Common myeloid progenitor, CD34-positive (primary cell): ENCODE results near the gene SPAG16.

Source experiments
- CTCF ChIA-PET: fragments of 350-600 bp; sonication (Branson Sonifier 250); formaldehyde crosslinking; loops from one replicate; lab custom pipeline; 2021; ENCODE audit warnings: antibody characterized with exemption; lab: Charles Lee
- POLR2A ChIA-PET: fragments of 350-600 bp; sonication (Branson Sonifier 250); formaldehyde crosslinking; loops from one replicate; lab custom pipeline; 2021; ENCODE audit warnings: antibody characterized with exemption; lab: Charles Lee
- DNase-seq, 3 donors: peaks; one replicate each; pipeline versions ENCODE4 v3.0.0 to v3.0.0-alpha.2; 2013
- H3K27ac ChIP-seq, 2 experiments: 1 replicate in 1 of 2; 2 replicates in 1 of 2; pipeline ENCODE4 v1.7.0; 2013; ENCODE audit warnings: inconsistent platforms in 2 of 2, low read length in 2 of 2, mild to moderate bottlenecking in 2 of 2, low read depth in 1 of 2, moderate library complexity in 1 of 2; ENCODE audit not compliant: severe bottlenecking in 2 of 2, insufficient read depth in 1 of 2, poor library complexity in 1 of 2
- H3K27me3 ChIP-seq, 5 experiments: replicated peaks in 2 of 5; 1 replicate in 3 of 5; 2 replicates in 2 of 5; pipeline versions ENCODE4 v1.6.1 to v1.7.0; 2013; ENCODE audit warnings: low read length in 4 of 5, mild to moderate bottlenecking in 2 of 5, moderate library complexity in 2 of 5, inconsistent platforms in 1 of 5; ENCODE audit not compliant: insufficient read depth in 5 of 5, control insufficient read depth in 4 of 5
- H3K36me3 ChIP-seq, 4 experiments: 1 replicate in 2 of 4; 2 replicates in 2 of 4; pipeline versions ENCODE4 v1.6.1 to v1.7.0; 2013; ENCODE audit warnings: low read length in 3 of 4, control low read depth in 1 of 4, mild to moderate bottlenecking in 1 of 4; ENCODE audit not compliant: control insufficient read depth in 4 of 4, insufficient read depth in 4 of 4
- H3K4me1 ChIP-seq, 4 experiments: 1 replicate in 3 of 4; 2 replicates in 1 of 4; pipeline versions ENCODE4 v1.6.1 to v1.7.1; 2013; ENCODE audit warnings: low read length in 3 of 4, mild to moderate bottlenecking in 3 of 4, control low read depth in 1 of 4, inconsistent platforms in 1 of 4, moderate library complexity in 1 of 4; ENCODE audit not compliant: control insufficient read depth in 4 of 4, insufficient read depth in 4 of 4; ENCODE audit errors: control extremely low read depth in 1 of 4
- H3K4me3 ChIP-seq, 7 experiments: 1 replicate in 4 of 7; 2 replicates in 3 of 7; pipeline versions ENCODE4 v1.5.1 to v1.7.0; 2013; ENCODE audit warnings: mild to moderate bottlenecking in 7 of 7, low read length in 6 of 7, moderate library complexity in 6 of 7, inconsistent platforms in 2 of 7, low read depth in 2 of 7, control low read depth in 1 of 7; ENCODE audit not compliant: insufficient read depth in 4 of 7, control insufficient read depth in 1 of 7; ENCODE audit errors: extremely low read depth in 1 of 7
- H3K9me3 ChIP-seq, 5 experiments: 1 replicate in 4 of 5; 2 replicates in 1 of 5; pipeline versions ENCODE4 v1.6.1 to v1.7.1; 2013; ENCODE audit warnings: low read length in 4 of 5, mild to moderate bottlenecking in 2 of 5, inconsistent platforms in 1 of 5, low read depth in 1 of 5, moderate library complexity in 1 of 5; ENCODE audit not compliant: control insufficient read depth in 4 of 5, insufficient read depth in 2 of 5; ENCODE audit errors: control extremely low read depth in 1 of 5
- WGBS: methylation state at CpG from one replicate; pipeline ENCODE4 v1.1.5; 2013; ENCODE audit not compliant: insufficient coverage; 5-methylcytosine and 5-hydroxymethylcytosine counted together

The SPAG16 gene

GRCh38 chr2:214066862-214067261 is 782.6 kb downstream of the SPAG16 start:
- H3K4me3 ChIP-seq = no peak overlapping the region
- H3K36me3 ChIP-seq = no peaks in the 10 kb centered on the region
- ChIA-PET CTCF (no interaction called here), POLR2A (no interaction called here)
- H3K4me1 ChIP-seq = no peaks in the 10 kb centered on the region
- 93% methylated on average over 2 of the region's 2 CpGs for WGBS
- no peak for DNase-seq
- H3K27ac ChIP-seq = no peak overlapping the region
- H3K9me3 ChIP-seq = peaks cover 0 to 4% (median 0%) of the 10 kb centered on the region in 5 experiments
- H3K27me3 ChIP-seq = peaks cover 0 to 2% (median 0%) of the 10 kb centered on the region in 5 experiments

DNA sequence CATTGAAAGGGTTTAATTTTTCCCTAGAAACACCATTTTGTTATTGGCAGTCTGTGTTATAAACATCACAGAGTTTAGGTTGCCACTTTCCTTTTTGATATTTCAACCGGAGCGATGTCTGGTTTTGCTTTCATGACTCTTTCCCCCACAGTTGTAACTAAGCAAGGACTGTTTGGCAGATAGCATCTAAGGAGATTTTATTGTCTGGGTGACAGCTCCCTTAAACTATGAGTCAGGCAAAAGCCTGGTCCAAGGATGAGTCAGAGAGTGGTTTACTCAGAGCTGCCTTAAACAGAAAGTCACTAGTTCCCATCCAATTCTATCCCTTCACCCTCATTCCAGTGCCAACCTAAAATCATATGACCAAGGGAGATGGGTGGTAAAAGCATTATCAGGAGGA is 785.0 kb downstream of the SPAG16 start:
- Histone ChIP-seq H3K27ac (no peak overlapping the region), H3K9me3 (no peaks in the 10 kb centered on the region), H3K4me3 (no peak overlapping the region), H3K36me3 (no peaks in the 10 kb centered on the region), H3K4me1 (no peaks in the 10 kb centered on the region), H3K27me3 (peaks cover 0 to 2% (median 0%) of the 10 kb centered on the region in 5 experiments)
- DNase-seq = peak; percentile 6 to 72 (median 65)
- ChIA-PET CTCF (no interaction called here), POLR2A (no interaction called here)
- no CpG with 5 or more reads among the region's 2 CpGs for WGBS

DNA sequence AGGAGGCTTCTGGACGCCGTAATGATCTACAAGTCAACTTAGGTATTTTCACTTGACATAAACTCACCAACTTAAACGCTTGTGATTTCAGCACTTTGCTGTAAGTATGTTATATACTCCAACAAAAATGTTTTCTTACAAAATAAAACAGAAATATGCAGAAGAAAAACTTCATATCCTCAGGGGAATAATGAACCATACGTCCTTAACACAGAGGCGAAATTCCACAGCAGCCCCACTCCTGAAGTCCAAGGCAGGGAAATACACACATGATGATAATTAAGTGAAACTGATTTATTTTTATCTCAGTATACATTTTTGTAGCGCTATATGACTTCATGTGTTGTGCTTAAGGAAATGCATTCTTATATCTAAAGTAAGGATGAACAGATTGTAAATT is 791.2 kb downstream of the SPAG16 start:
- DNase-seq = no peak
- Histone ChIP-seq H3K4me1 (no peaks in the 10 kb centered on the region), H3K4me3 (no peak overlapping the region), H3K27me3 (no peaks in the 10 kb centered on the region), H3K9me3 (no peaks in the 10 kb centered on the region), H3K27ac (no peak overlapping the region), H3K36me3 (no peaks in the 10 kb centered on the region)
- CTCF ChIA-PET = no interaction called here
- POLR2A ChIA-PET = no interaction called here
- WGBS = no CpG with 5 or more reads among the region's 6 CpGs

DNA sequence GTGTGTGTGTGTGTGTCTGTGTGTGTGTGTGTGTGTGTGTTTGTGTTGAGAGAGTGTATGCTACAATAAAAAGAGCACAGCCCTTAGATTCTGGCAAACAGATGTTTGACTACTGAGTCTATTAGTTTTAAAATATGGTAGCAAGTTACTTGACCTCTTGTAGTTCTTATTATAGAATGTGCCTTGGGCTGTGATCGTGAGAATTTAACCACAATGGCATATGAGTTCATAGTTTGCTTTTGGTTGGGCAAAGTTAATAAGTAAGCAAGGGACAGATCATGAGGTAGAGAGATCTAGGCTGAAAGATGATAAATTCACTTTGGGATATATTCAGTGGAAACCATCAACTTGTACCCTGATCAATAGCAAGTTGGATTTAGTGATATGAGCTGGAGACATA is 792.3 kb downstream of the SPAG16 start:
- 100% methylated on average over 1 of the region's 1 CpG for WGBS
- Histone ChIP-seq H3K27ac (no peak overlapping the region), H3K27me3 (no peaks in the 10 kb centered on the region), H3K36me3 (no peaks in the 10 kb centered on the region), H3K9me3 (no peaks in the 10 kb centered on the region), H3K4me1 (no peaks in the 10 kb centered on the region), H3K4me3 (no peak overlapping the region)
- ChIA-PET POLR2A (no interaction called here), CTCF (no interaction called here)
- DNase-seq = no peak

DNA sequence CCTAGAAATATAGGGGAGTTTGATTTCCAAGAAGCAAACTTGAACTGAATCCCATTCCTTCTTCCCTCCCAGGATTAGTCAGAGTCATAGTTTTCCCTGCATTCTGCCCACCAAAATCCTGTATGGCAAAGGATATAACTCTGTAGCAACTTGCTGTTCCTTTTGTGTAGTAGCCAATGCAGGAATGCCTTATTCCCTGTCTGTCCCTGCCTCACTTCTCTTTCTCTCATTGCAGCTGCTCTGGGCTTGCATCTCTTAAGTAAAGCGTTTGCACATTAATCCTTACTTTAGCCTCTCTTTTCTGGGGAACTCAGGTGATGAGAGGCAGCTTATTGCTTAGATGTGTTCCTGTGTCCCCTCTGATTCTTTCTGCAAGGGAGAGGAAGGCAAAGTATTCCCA is 793.5 kb downstream of the SPAG16 start:
- Histone ChIP-seq H3K36me3 (no peaks in the 10 kb centered on the region), H3K27ac (no peak overlapping the region), H3K4me3 (no peak overlapping the region), H3K9me3 (no peaks in the 10 kb centered on the region), H3K27me3 (no peaks in the 10 kb centered on the region), H3K4me1 (no peaks in the 10 kb centered on the region)
- no peak for DNase-seq
- CTCF ChIA-PET = no interaction called here
- POLR2A ChIA-PET = no interaction called here
- WGBS = no CpG with 5 or more reads among the region's 1 CpG

GRCh38 chr2:214079032-214079431 is 794.8 kb downstream of the SPAG16 start:
- H3K27ac ChIP-seq = no peak overlapping the region
- CTCF ChIA-PET = no interaction called here
- H3K27me3 ChIP-seq = no peaks in the 10 kb centered on the region
- peak in 1 of 3 donors; percentile 11 for DNase-seq
- H3K4me1 ChIP-seq = no peaks in the 10 kb centered on the region
- WGBS = 100% methylated on average over 1 of the region's 2 CpGs
- H3K9me3 ChIP-seq = no peaks in the 10 kb centered on the region
- no peak overlapping the region for H3K4me3 ChIP-seq
- POLR2A ChIA-PET = no interaction called here
- H3K36me3 ChIP-seq = no peaks in the 10 kb centered on the region

DNA sequence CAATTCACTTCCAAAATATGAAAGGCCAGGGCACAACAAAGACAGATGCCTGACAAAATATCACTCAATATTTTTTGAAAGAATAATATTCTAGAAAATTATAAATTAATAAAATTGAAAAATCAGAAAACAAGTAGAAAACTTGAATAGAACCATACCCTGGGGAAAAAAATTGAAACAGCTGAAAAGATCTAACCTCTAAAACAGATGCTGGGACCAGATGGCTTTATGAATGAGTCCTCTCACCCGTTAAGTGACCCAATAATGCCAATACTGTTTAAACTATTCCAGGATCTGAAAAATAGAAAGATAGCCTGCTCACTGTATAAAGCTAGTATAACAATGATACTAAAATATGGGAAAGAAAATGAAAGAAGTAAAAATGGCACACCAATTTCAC is 804.3 kb downstream of the SPAG16 start:
- CTCF ChIA-PET = no interaction called here
- no CpG with 5 or more reads among the region's 1 CpG for whole genome bisulfite sequencing
- Histone ChIP-seq H3K27me3 (peaks cover 0 to 2% (median 0%) of the 10 kb centered on the region in 5 experiments), H3K4me1 (no peaks in the 10 kb centered on the region), H3K9me3 (no peaks in the 10 kb centered on the region), H3K27ac (no peak overlapping the region), H3K36me3 (no peaks in the 10 kb centered on the region), H3K4me3 (no peak overlapping the region)
- no peak for DNase-seq
- POLR2A ChIA-PET = no interaction called here
